Hematopoietic multipotent progenitor cell (in vitro differentiated cells): ENCODE data around the gene ENTPD1. TPM values are rescaled to one million over a fixed set of nuclear protein-coding genes. Genes with fewer than 3 reads are reported as not detected.
"Not testable (repeated sequence)": the region's sequence is repeated elsewhere in the genome, so short reads cannot be mapped to it uniquely, and the experiment has no call there.

Experiments
- DNase-seq, 3 donors: peaks; one replicate each; pipeline ENCODE4 v3.0.0-alpha.2; 2011 to 2015; ENCODE audit warnings: low read depth in 2 of 3, low spot score in 2 of 3
- total RNA-seq: library from RNA; depleted of rRNA; stranded (reverse); fragments of >200 nt; gene quantifications from one replicate; pipeline ENCODE4 v1.2.3, GENCODE V29; 2012

ENTPD1 gene
- total RNA-seq, 1 donor = 0.27 TPM

DNA sequence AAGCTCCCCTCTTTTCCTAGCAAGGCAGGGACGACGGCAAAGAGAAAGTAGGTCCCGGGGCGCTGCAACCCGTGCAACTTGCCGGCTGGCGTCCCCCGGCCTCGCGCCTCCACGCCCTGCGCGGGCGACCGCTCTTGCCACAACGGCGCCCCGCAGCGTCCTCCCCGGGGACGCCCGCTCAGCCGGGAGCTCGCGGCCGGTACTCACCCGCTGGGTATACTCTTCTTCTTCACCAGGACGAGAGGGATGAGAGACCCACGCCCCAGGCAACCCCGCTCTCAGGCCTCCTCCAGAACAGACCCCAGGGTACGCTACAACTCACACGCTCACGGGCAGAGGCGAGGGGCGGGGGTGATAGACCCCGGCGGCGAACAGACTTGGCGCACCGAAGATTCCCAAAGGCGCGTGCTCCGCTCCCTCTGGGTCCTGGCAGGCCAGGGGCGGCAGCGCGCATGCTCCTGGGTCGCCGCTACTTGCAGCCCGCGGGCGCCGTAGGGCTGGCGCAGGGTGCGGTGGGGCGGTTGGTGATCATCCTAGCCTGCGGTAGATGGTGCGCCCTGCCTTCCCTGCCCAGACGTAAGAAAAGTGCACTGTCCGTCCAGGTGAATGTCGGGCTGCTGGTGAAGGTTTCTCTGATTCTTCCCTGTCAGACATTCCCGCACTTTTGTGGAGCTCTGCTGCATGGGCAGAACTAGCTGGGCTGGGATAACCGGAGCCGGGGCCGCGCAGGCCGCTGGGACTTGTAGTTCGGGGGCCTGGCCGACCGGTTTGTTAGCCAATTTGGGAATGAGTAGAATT is 151.7 kb downstream of the ENTPD1 start, which contains the start of gene CC2D2B:
CC2D2B (plus strand) TSS at position 520 of the 798 bp plus-strand sequence. CDS start 3,349 bp downstream, outside the sequence.
- DNase-seq = peak; percentile 25 to 67 (median 64)

DNA sequence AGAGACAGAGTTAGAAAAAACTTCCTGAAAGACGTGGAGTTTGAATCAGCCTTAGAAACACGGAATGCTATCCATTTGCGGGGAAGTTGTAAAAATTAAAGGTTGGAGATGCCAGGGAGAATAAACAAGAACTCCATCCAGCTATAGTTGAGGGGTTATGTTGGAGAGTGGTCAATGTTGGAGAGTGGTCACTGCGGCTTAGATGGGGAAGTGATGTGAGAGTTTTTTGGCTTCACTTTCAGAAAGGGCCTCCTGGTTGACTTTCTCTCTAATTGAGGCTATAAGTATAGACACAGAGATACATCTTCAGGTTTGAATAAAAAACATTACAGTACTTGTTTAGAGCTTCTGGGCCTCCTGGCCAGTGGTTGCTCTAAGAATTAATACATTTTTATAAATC is 152.5 kb downstream of the ENTPD1 start:
- DNase-seq = no peak

DNA sequence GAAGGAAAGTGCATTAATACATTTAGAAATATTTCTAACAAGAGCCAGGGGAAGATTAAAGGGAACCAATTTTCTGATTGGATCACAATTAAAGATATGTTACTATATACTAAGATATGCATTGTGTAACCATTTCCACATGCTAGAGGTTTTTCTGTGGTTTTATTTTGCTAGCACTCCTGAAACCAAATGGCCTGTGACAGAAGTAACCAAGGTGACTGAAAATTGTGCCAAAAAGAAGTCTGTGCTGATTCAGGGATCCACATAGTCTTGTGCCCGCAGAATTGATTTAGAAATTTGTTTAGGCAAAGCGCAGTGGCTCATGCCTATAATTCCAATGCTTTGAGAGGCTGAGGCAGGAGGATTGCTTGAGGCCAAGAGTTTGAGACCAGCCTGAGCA is 153.6 kb downstream of the ENTPD1 start:
- no peak for DNase-seq

DNA sequence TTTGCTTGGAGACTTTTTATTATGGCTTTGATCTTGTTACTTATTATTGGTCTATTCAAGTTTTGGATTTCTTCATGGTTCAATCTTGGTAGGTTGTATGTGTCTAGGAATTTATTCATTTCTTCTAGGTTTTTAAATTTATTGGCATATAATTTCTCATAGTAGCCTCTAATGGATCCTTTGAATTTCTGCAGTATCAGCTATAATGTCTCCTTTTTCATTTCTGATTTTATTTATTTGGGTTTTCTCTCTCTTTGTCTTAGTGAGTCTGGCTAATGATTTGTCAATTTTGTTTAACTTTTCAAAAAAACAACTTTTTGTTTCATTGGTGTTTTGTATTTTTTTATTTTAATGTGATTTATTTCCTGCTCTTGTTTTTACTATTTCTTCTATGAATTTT is 160.1 kb downstream of the ENTPD1 start:
- DNase-seq = not testable (repeated sequence)

Other genes starting within 250 kb of the ENTPD1 start
- gene SORBS1, start 194.8 kb upstream of the ENTPD1 start, total RNA-seq = 3.5 TPM
- gene ALDH18A1, start 99.5 kb upstream of the ENTPD1 start, total RNA-seq = 78.1 TPM
- gene TCTN3, start 62.2 kb upstream of the ENTPD1 start, total RNA-seq = 18.9 TPM
- gene CC2D2B, start 151.8 kb downstream of the ENTPD1 start, total RNA-seq = under 0.01 TPM